GM18511 (cell line): ENCODE measurements around the gene FLT3.
A peak's percentile ranks its signal among the peaks of the same experiment; 100 is the strongest.
"Not testable (repeated sequence)": the region's sequence is repeated elsewhere in the genome, so short reads cannot be mapped to it uniquely, and the experiment has no call there.

Experiments used
- ATAC-seq: cut with Tn5 transposase; IDR thresholded peaks from one replicate; pipeline ENCODE4 v1.9.1; 2021; ENCODE audit warnings: mild to moderate bottlenecking, moderate library complexity; ENCODE audit not compliant: unreplicated experiment

FLT3 gene

DNA sequence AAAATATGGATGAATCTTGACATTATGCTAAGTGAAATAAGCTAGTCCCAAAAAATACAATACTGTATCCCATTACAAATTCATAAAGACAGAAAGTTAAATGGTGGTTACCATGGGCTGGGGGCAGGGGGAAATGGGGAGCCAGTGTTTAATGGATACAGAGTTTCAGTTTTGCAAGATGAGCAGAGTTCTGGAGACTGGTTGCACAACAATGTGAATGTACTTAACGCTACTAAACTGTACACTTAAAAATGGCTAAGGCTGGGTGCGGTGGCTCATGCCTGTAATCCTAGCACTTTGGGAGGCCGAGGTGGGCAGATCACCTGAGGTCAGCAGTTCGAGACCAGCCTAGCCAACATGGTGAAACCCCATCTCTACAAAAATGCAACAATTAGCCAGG is 1.5 kb upstream of the FLT3 start:
- ATAC-seq: not testable (repeated sequence)

GRCh38 chr13:28099396-28100149 is 803 bp downstream of the FLT3 start:
- ATAC-seq: no peak

DNA sequence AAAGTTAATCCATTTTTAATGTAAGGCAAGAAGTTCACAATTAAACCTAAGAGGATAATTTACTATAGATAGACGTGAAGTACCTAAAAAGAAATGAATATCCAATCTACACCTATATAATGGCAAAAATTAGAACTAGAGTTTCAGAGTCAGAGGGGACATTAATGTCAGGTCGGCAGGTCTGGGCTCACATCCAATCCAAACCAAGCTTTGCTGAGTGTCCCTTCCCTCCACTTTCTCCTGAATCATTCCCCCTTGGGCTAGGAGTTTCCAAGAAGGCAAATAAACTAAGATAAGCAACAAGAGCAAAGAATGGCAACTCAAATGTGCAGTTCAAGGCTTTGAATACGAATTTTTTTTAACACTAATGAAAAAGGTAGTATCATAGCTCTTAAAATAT is 2.9 kb downstream of the FLT3 start:
- ATAC-seq: no peak

DNA sequence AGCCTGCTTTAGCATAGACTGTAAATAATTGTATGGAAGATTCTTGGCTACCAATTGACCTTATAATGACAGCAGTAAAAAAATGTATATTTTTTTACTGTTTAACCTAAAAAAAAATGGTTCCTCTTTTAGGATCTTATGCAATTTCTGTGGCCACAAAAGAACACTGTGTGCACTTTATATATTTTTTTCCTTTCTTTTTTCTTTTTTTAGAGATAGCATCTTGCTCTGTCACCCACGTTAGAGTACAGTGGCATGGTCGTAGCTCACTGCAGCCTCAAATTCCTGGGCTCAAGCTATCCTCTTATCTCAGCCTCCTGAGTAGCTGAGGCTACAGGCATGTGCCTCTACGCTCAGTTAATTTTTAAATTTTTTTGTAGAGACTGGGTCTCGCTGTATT is 6.1 kb downstream of the FLT3 start:
- no peak for ATAC-seq

DNA sequence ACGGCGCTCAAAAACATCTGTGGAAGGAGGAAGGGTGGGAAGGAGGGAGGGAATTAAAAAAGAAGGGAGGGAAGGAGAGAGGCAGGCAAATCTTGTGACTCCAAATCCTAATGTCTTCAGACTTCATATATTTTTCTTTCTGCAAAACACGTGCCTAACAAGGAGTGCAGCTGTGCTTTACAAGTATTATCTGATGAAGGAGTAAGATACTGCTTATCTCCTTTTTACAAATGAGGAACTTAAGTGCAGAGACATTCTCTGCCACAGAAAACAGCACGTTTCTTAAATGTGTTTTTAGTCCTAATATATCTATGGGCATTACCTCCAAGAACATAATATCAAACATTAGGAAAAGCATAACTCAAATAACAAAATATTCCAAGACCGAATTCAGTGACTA is 6.5 kb downstream of the FLT3 start:
- no peak for ATAC-seq

GRCh38 chr13:28092431-28092830 is 7.9 kb downstream of the FLT3 start:
- ATAC-seq: no peak

DNA sequence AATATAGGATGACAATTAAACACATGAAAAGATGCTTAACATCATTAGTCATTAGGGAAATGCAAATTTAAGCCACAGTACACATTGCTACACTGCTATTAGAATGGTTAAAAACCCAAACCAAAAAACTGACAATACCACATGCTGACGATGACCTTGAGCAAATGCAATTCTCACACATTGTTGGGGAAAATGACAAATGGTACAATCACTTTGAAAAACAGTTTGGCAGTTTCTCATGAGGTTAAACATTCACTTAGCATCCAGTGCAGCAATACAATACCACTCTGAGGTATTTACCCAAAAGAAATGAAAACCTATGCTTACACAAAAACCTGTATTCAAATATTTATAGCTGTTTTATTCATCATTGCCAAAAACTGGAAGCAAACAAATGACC is 11.3 kb downstream of the FLT3 start:
- no peak for ATAC-seq

GRCh38 chr13:28077820-28078219 is 22.6 kb downstream of the FLT3 start:
- not testable (repeated sequence) for ATAC-seq

GRCh38 chr13:28077231-28077630 is 23.1 kb downstream of the FLT3 start:
- no peak for ATAC-seq

DNA sequence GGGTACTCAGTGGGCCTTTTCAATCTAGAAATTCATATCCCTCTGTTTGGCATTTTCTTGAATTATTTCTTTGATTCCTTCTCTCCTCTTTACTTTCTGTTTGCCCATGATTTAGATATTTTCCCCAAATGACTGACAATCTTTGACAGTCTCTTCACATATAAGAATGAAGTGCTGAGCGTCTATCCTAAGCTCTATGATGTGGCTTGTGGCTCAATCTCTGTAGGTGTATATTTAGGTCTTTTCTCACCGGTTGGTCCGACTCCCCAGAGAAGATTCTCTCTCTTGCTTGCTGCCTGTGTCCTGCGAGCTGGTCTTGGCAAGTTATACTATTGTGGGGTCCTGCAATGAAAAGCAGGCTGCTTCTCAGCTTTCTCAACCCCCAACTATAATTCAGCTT is 29.0 kb downstream of the FLT3 start:
- no peak for ATAC-seq

GRCh38 chr13:28067491-28067890 is 32.9 kb downstream of the FLT3 start:
- no peak for ATAC-seq

DNA sequence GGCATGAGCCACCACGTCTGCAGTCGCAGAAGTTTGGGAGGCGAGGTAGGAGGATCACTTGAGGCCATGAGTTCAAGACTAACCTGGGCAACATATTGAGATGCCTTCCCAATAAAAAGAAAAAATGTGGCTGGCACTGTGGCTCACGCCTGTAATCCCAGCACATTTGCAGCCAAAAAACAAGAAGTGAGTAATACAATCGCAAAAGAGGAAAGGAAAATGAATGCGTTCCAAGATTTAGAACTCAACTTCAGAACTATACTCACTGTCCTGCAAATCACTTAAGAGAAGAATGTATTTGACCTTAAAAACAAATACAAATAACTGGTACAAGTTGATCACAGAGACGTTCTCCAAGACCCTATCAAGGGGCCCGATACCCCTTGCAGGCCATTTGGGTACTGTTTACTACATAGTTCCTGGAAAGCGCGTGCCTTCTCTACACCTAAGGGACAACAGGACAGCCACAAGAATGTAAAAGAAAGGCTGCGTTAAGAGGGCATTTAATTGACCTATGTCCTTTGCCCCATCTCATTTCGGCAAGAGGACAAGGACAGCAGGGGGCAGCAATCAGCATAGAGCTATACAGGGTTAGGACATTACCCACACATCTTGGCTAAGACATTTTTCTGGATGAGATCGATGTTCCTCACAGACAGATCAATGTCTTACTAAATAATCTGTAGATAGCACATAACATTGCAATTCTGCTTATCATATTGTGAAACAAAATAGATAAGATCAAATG is 41.3 kb downstream of the FLT3 start:
- ATAC-seq: no peak

DNA sequence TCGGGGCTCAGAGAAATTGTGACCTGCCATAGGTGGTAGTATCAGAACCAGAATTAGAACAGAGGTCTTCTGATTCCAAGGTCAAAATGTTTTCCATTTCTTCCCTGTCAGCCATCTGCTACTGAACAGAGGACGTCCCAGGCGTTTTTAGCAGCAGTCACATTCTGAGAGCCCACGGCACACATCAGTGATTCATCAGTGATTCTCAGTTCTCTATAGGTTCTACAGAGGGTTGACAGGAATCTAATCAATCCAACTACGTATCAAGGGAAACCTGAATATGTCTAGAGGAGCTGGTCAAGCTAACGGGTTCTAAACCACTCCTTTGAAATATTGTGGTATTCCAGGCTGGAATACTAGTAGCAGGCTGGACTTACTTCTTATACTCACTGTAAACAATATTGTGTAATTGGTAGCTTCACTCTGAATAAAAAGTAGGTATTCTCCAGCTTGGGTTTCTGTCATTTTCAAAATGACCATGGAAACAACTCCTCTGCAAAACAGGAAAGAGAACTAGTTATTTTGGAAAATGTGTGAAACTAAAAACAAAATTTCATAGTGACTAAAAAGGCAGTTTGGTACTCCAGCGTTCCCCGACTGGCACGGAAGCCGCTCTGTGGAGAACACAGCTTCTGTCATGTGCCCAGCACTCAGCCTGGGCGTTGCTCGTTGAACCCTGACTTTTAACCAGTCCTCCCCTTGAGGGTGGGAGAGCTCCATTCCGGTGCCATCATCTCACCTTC is 43.2 kb downstream of the FLT3 start:
- peak; percentile 78 for ATAC-seq

- ATAC-seq: no peak
Measured at GRCh38 chr13:28056426-28056825, 44.0 kb downstream of the FLT3 start.

DNA sequence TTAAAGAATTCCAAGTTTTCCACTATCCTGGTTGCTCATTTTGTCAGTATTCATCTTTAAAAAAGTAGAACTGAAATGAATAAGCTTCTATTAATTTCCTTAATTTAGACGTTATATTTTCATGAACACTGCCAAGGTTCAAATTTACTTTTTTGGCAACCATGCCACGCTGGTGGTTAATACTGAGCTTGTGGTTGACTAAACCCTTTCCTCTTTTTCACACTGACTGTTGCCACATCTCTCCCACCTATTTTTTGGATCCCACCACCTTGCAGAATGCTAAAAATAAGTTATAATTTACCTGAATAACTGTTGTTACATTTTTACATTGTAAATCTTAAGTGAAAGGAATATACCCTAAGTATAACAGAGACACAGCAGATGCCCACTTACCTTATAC is 45.0 kb downstream of the FLT3 start:
- no peak for ATAC-seq

DNA sequence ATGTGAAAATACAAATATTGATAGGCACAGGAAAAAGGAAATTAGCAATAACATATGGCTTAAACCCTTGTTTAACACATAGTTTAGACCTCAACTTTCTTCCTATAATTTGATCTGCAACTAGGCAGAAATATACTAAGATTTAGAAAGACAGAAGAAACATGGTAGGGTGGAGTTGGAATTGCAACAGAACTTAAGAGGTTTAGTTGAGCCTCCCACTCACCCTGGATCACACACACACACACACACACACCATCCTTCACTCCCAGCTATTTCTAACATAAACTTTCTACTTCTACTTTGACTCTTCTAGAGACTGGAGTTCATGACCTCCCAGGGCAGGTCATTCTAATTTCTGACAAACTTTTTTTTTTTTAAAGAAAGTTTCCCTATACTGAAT is 47.4 kb downstream of the FLT3 start:
- no peak for ATAC-seq

- ATAC-seq: peak; percentile 56
Measured at GRCh38 chr13:28049880-28050875, 50.2 kb downstream of the FLT3 start.

DNA sequence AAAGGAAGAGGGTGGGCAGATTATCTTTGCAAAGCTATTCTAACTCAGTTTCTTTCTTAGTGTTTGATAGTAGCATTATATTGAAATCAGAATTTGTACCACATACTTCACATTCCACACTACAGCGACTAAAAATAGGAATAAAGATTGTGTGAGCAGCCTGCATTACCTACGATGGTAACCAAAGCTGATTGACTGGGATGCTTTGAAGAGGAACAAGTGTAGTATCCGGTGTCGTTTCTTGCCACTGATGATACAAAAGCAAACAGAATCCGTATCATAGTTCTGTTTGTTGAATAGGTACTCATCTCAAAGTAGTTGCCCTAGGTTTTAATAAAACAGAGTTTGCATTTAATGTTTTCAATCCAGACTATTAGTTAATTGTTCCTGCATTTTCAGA is 51.2 kb downstream of the FLT3 start:
- no peak for ATAC-seq

DNA sequence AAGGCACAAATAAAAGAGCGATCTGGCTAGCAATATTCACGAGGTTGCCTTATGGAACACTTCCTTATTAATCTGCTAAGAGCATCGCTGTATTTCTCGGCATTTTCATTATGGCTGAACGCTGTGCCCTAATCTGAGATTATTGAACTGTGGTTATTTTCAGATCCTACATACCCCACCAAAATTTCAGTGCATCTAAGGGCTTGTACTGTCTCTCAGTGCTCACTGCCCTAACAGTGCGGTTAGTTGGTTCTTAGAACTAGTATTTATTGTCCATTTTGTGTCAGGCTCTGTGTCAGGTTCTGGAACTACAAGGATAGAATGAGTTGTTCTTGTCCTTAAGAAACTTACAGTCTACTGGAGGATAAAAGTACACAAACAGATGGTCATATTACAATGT is 51.6 kb downstream of the FLT3 start:
- ATAC-seq: no peak

DNA sequence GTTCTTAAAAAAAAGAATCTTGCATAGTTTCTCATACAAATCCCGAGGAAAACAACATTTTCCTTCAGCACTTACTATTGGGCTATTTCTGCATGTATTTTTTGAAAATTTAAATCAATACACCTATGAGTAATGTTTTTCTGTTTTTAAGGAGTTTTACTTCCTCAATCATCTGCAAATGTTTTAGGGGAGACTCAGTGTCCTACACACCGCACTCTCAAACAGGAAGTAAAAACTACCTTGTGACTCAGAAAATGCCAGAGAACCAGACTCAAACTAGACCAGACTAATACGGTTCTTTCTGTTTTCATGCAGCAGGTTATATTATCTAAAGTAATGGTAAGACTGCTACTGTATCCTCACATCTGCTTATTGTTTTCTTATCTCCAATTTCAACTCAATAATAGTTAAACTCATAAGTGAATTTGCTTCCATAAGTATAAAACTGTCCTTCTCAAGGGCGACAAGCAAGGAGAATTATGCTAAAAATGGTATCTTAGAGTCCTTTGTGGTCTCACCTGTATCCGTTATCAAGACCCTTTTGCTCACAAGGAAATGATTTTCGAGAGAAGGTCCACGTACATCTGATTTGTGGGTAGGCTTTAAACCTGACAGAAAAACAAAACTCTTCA is 52.5 kb downstream of the FLT3 start:
- ATAC-seq: peak; percentile 86
